ENCODE measurements around the gene ADAMTSL5. TPM values are rescaled to one million over a fixed set of nuclear protein-coding genes. Genes with fewer than 3 reads are reported as not detected.

Gene ADAMTSL5
- total and polyA plus RNA-seq, 2 of the 13 experiments (the other 11 are each of a cell fraction or from before 2014, with no cell fraction given) = 0.60 to 2.7 TPM

GRCh38 chr19:1491114-1491848 lies 21.5 kb downstream of the ADAMTSL5 start, which contains the start of gene REEP6 (continued):
- TF ChIP-seq MAZ (IDR thresholded peaks at IDR 0.05; ENCODE audit: borderline replicate concordance, low read depth, low read length) = no peak; the same call in 1 of the 2 replicates
- peak; percentile 58; the same call in 1 of the 2 replicates for TF ChIP-seq MAZ (CRISPR knock-in tag; IDR thresholded peaks at IDR 0.05; ENCODE audit: low read depth)
- 0 out of 2 replicates have a peak, but pooled peaks have one; percentile 2 for TF ChIP-seq CTCF (CRISPR knock-in tag; IDR thresholded peaks at IDR 0.05)
- peak; percentile 42; the same call in 1 of the 2 replicates for TF ChIP-seq ZBTB7A (CRISPR knock-in tag; IDR thresholded peaks at IDR 0.05)
- TF ChIP-seq PAX8 (CRISPR knock-in tag; IDR thresholded peaks at IDR 0.05; ENCODE audit: borderline replicate concordance) = no peak; the same call in 1 of the 2 replicates
- no peak for TF ChIP-seq PAWR (CRISPR knock-in tag; IDR thresholded peaks at IDR 0.05; ENCODE audit: borderline replicate concordance)
- TF ChIP-seq BCL3 (CRISPR knock-in tag; IDR thresholded peaks at IDR 0.05) = peak; percentile 82; the same call in 1 of the 2 replicates
- TF ChIP-seq ZSCAN29 (CRISPR knock-in tag; conservative IDR thresholded peaks at IDR 0.05) = no peak
- peak; percentile 77 for TF ChIP-seq ZNF503 (CRISPR knock-in tag; IDR thresholded peaks at IDR 0.05)
- no peak; the same call in 1 of the 2 replicates for TF ChIP-seq HIVEP1 (CRISPR knock-in tag; IDR thresholded peaks at IDR 0.05)
- no peak for TF ChIP-seq TOE1 (CRISPR knock-in tag; IDR thresholded peaks at IDR 0.05)
- no peak for TF ChIP-seq USF2 (IDR thresholded peaks at IDR 0.05; ENCODE audit: low read depth, low read length)
- TF ChIP-seq USF2 (CRISPR knock-in tag; IDR thresholded peaks at IDR 0.05; ENCODE audit: borderline replicate concordance) = no peak; the same call in 1 of the 2 replicates
- TF ChIP-seq ZSCAN5A (CRISPR knock-in tag; IDR thresholded peaks at IDR 0.05; ENCODE audit: borderline replicate concordance) = no peak
- no peak for TF ChIP-seq PTBP1 (IDR thresholded peaks at IDR 0.05; ENCODE audit: low read depth, low read length, poor library complexity, severe bottlenecking)
- no peak for TF ChIP-seq ZNF644 (CRISPR knock-in tag; IDR thresholded peaks at IDR 0.05; ENCODE audit: low read depth)
- no peak for TF ChIP-seq ZKSCAN8 (CRISPR knock-in tag; IDR thresholded peaks at IDR 0.05; ENCODE audit: borderline replicate concordance)
- no peak for TF ChIP-seq CBX2 (IDR thresholded peaks at IDR 0.05; ENCODE audit: low read depth, low read length)
- no peak for TF ChIP-seq CBX2 (CRISPR knock-in tag; IDR thresholded peaks at IDR 0.05; ENCODE audit: low read depth)
- TF ChIP-seq RARA (CRISPR knock-in tag; IDR thresholded peaks at IDR 0.05) = no peak
- TF ChIP-seq ZNF160 (CRISPR knock-in tag; IDR thresholded peaks at IDR 0.05) = no peak

All from HepG2 (cell line).